HepG2 (cell line): Measurements from ENCODE around the gene ANO2.

Experiments used
- EZH2 ChIP-seq: conservative IDR thresholded peaks from 2 replicates; pipeline ENCODE4 v1.6.1; 2012; ENCODE audit warnings: mild to moderate bottlenecking, low read depth, low read length, moderate library complexity
- HES4 ChIP-seq: sonication (generic); formaldehyde crosslinking; IDR thresholded peaks from 2 replicates; pipeline ENCODE4 v1.9.0; 2021; ENCODE audit warnings: mild to moderate bottlenecking, missing genetic modification reagents, borderline replicate concordance
- SUZ12 ChIP-seq: fragments of 150-350 bp; IDR thresholded peaks from 2 replicates; pipeline ENCODE4 v1.6.1; 2014; ENCODE audit warnings: low read depth, low read length
- ZNF879 ChIP-seq: sonication (generic); formaldehyde crosslinking; IDR thresholded peaks from 2 replicates; pipeline ENCODE4 v1.8.1; 2023; ENCODE audit warnings: missing genetic modification reagents

- TF ChIP-seq ZNF879 (CRISPR knock-in tag) (no peak), SUZ12 (no peak), EZH2 (no peak), HES4 (no peak)
These were observed 352.0 kb downstream of the ANO2 start for GRCh38 chr12:5593086-5593485.
